IgD-negative memory B cell (primary cell): Measurements from ENCODE around the gene SMLR1. TPM values are rescaled to one million over a fixed set of nuclear protein-coding genes. Genes with fewer than 3 reads are reported as not detected.

Source experiments
- H3K27ac Mint-ChIP-seq, 3 donors: one replicate each; pipeline ENCODE4 v1.8.0; 2020 to 2022; ENCODE audit warnings: mild to moderate bottlenecking in 3 of 3, mixed read lengths in 3 of 3, moderate library complexity in 1 of 3
- H3K27me3 Mint-ChIP-seq: one replicate; pipeline ENCODE4 v1.8.0; 2021; ENCODE audit warnings: mixed read lengths
- H3K36me3 Mint-ChIP-seq: one replicate; pipeline ENCODE4 v1.8.0; 2020; ENCODE audit warnings: mild to moderate bottlenecking, mixed read lengths
- H3K4me1 Mint-ChIP-seq, 3 donors: one replicate each; pipeline ENCODE4 v1.8.0; 2020 to 2022; ENCODE audit warnings: mixed read lengths in 3 of 3, mild to moderate bottlenecking in 1 of 3
- H3K4me3 Mint-ChIP-seq, 4 donors: one replicate each; pipeline ENCODE4 v1.8.0; 2020 to 2022; ENCODE audit warnings: mild to moderate bottlenecking in 4 of 4, mixed read lengths in 4 of 4, moderate library complexity in 3 of 4
- H3K9me3 Mint-ChIP-seq, 3 donors: one replicate each; pipeline ENCODE4 v1.8.0; 2020 to 2021; ENCODE audit warnings: mixed read lengths in 3 of 3, mild to moderate bottlenecking in 1 of 3
- polyA plus RNA-seq: library from polyadenylated mRNA; unstranded; fragments of 300-500 nt; fragmentation: Illumina TruSeq; gene quantifications from one replicate; pipeline ENCODE4 v1.2.3, GENCODE V29; 2021

The SMLR1 gene
- polyA plus RNA-seq, 1 donor from 2014 or later, result not detected

- H3K9me3 Mint-ChIP-seq, result no peaks in the 10 kb centered on the region
- H3K4me1 Mint-ChIP-seq, result peaks cover 0 to 2% (median 0%) of the 10 kb centered on the region in 3 donors
- no peak overlapping the region for H3K27ac Mint-ChIP-seq
- no peak overlapping the region for H3K4me3 Mint-ChIP-seq
- no peaks in the 10 kb centered on the region for H3K27me3 Mint-ChIP-seq
- H3K36me3 Mint-ChIP-seq, result peaks cover 2% of the 10 kb centered on the region
Measured at GRCh38 chr6:130885392-130886192, 58.4 kb downstream of the SMLR1 start.

Other genes starting within 250 kb of the SMLR1 start
- gene EPB41L2, start 235.8 kb downstream of the SMLR1 start, polyA plus RNA-seq, result 21.2 TPM